SW480 (cell line): Measurements from ENCODE around the gene RPS6KA4.
A peak's percentile ranks its signal among the peaks of the same experiment; 100 is the strongest.

Experiments used
- DNase-seq: peaks from one replicate; pipeline ENCODE4 v3.0.0-alpha.2; 2016; ENCODE audit warnings: low spot score

RPS6KA4 gene

DNA sequence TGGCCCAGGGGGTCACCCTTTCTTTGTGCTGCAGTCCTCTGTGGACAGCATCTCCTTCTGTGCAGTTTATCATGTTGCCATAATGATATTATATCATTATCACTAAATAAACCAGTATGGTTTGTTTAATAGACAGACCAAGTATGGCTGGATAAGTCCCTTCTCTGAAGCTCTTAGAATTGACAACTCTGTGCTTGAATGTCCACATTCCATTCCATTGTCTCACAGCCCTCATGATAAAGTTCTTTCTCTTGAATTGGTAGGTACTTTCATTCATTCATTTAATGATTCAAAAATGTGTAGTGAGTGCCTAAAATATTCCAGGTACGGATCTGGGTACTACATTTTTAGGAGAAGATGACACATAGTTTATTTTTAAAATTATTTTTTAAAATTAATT, 7.8 kb downstream of the RPS6KA4 start:
- no peak for DNase-seq

DNA sequence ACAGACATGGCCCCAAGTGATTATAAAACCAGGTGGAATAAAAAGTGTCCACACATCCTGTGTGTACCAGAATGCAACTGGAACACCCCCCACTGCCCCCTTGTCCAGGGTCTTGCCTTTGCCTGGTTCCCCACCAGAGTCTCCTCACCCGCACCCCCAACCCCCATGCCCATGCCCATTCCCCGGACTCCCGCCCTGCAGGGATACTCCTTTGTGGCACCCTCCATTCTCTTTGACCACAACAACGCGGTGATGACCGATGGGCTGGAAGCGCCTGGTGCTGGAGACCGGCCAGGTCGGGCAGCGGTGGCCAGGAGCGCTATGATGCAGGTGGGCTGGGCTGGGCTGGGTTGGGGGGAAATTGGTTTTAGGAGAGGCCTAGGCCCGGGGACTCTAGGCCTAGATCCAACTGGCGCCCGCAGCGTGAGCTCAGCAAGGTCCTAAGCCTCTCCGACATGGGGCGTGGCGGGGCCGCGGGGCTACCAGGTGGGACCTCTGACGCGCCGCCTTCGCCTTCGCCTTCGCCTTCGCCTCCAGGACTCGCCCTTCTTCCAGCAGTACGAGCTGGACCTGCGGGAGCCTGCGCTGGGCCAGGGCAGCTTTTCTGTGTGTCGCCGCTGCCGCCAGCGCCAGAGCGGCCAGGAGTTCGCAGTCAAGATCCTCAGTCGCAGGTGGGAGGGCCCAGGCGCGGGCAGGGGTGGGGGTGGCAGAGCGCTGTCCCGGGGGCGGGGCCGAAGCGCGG, 9.1 kb downstream of the RPS6KA4 start:
- DNase-seq = no peak

DNA sequence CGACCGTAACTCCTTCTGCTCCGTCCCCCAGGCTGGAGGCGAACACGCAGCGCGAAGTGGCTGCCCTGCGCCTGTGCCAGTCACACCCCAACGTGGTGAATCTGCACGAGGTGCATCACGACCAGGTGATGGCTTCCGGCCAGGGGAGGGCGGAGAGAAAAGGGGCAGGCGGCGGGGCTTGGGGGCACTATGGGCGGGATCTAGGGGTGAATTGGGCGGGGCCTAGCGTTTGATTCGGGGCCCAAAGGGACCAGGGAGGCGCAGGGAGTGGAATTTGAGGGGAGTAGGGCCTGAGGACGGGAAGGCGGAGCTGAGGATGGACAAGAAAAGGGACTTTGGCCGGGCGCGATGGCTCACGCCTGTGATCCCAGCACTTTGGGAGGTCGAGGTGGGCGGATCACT, 9.7 kb downstream of the RPS6KA4 start:
- no peak for DNase-seq

DNA sequence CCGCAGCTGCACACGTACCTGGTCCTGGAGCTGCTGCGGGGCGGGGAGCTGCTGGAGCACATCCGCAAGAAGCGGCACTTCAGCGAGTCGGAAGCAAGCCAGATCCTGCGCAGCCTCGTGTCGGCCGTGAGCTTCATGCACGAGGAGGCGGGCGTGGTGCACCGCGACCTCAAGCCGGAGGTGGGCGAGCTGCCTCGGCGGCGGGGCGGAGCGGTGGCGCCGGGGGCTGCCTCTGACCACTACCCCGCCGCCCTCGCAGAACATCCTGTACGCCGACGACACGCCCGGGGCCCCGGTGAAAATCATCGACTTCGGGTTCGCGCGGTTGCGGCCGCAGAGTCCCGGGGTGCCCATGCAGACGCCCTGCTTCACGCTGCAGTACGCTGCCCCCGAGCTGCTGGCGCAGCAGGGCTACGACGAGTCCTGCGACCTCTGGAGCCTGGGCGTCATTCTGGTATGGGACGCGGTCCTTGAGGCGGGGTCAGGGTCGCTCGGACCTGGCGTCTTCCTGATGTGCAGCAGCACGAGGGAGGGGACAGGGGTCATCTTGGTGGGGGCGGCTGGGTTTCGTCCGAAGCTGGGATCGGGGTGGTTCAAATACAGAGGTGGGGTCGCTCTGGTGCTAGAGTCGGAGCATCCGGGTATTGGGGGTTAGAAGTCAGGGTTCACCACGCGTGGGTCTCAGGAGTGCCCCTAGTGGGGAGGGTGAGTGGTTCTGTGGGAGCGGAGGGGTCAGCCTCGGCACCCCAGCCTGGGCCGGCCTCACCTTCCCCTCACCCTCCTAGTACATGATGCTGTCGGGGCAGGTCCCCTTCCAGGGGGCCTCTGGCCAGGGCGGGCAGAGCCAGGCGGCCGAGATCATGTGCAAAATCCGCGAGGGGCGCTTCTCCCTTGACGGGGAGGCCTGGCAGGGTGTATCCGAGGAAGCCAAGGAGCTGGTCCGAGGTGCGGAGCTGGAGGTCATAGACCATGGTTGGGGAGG, 10.8 kb downstream of the RPS6KA4 start:
- no peak for DNase-seq

DNA sequence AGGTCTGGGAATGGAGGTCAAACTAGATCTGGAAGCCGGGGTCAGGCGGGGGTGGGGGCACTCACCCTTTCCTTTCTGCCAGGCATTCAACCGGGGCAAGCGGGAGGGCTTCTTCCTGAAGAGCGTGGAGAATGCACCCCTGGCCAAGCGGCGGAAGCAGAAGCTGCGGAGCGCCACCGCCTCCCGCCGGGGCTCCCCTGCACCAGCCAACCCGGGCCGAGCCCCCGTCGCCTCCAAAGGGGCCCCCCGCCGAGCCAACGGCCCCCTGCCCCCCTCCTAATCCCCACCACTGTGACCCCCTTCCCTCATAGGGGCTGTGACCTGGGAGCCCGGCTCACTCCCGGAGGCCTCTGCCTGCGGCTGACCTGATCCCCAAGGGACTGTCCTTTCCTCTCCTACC, 12.2 kb downstream of the RPS6KA4 start:
- no peak for DNase-seq

DNA sequence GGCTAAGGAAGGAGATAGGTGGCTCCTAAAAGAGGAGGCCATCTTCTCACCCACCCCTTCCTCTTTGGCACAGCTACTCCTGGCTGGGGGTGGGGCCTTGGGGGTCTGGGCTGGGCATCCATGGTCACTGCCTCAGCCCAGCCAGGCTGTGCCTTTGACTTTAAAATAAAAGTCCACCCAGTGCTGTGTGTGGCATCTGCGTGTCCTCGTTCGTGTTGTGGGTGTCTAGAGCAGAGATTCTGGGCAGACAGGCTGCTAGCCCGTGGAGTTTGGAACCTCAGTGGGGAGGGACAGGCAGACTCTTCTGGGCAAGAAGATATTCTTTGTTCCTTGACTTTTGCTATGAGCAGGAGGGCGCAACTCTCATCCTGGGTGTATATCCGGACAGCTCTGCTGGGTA, 13.1 kb downstream of the RPS6KA4 start:
- peak; percentile 14 for DNase-seq

DNA sequence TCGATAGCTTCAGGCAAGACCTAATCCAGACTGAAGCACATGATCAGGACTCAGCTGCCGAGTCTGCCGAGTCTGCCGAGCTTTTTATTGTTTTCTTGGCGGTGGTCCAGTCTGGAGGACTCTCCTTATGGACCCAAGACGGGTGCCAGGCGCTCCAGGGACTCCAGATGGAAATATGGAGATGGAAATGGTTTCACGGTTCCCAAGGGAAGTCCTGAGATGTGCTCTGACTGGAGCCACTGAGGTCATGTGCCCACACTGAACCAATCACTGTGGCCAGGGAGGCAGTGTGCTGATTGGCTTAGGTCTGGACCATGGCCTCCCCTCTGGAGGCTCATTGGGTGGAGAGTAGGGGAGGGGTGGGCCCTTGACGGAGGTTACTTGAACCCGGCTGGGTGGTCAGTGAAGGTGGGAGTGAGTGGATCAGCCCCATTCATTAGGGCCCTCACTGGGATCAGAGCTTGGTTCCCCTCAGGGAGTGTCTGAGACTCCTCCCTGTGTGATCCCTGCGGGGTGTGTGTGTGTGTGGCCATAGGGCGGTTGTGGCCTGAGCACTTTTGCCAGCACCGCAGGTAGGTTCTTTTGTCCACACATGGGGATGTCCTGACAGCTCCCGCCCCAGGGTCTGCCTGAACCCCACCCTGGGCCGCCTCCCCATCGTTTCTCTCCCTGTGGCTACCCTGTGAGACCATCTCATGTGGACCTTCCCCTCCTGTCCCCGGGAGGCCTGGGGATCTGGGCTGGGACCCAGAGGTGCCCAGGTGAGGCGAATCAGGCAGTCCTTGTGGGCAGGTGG, 14.0 kb downstream of the RPS6KA4 start:
- DNase-seq = peak; percentile 94

DNA sequence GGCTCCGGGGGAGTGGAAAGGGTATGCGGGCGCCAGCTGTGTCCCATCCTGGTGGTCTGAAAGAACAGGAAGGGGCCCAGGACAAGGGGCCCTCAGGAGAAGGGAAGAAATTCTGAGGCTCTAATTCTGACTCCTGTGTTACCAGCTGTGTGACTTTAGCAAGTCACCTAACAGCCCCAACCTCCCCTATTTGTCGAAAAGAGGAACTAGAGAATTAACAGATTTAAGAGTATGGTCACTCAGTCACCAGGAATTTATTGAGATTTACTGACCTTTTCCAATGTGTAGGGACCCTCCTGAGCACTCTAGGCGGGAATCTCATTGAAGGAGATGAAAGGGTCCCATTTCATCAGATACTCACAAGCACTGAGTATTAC, 14.6 kb downstream of the RPS6KA4 start:
- no peak for DNase-seq

DNA sequence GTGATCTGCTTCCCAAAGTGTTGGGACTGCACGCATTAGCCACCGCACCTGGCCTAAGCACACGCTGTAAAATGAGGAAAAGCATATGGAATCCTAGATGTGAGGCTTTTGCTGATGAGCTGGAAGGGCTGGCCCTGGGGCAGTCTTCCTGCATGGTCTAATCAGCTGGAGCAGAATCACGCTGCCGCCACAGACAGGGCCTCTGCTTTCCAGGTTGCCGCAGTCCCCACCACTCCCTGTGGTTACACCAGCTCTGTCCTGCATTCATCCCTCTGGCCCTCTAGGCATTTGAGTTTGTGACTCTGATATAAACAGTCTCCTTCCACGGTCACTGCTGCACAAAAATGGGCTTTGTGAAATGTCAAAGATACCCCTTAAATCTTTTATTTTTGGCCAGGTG, 17.1 kb downstream of the RPS6KA4 start:
- DNase-seq = no peak

DNA sequence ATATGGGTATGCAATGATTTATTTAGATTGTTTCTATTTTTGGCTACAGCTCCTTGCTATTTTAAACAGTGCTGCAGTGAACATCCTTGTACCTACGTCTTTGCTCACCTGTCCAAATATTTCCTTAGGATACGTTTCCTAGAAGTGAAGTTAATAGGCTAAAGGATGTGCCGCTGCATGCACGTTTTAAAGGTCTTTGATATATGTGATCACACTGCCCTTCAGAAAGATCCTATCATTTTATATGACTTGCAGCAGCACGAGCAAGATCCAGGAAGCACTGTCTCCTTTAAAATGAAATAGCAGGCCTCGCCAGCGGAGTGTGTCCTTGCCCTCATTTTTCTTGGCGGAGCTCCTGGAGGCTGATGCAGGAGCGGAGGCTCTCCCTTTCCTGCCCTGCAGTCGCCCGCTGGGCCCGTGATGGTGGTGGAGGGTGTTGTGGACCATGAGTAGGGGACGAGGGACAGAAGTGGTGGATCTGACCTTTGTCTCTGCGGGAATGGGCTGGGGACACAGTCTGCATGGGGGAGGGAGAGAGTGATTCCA, 19.4 kb downstream of the RPS6KA4 start:
- DNase-seq = no peak

DNA sequence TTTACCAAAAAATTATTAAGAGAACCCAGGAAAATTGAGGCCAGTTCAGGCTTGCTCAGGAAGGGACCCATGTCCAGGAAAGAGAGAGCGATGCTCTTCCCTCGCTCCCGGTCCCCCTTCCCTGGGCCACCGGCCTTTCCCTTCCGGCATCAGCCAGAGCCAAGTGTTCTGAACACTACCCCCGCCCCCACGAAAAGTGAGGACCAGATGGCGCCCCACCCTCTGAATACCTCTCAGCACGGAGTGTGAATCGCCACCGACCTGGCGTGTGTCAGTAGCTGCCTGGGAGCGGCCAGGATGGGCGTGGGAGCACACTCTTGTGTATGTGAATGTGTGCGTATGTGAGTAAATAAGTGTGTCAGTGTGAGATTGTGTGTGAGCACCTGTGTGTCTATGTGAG, 20.2 kb downstream of the RPS6KA4 start:
- DNase-seq = no peak

DNA sequence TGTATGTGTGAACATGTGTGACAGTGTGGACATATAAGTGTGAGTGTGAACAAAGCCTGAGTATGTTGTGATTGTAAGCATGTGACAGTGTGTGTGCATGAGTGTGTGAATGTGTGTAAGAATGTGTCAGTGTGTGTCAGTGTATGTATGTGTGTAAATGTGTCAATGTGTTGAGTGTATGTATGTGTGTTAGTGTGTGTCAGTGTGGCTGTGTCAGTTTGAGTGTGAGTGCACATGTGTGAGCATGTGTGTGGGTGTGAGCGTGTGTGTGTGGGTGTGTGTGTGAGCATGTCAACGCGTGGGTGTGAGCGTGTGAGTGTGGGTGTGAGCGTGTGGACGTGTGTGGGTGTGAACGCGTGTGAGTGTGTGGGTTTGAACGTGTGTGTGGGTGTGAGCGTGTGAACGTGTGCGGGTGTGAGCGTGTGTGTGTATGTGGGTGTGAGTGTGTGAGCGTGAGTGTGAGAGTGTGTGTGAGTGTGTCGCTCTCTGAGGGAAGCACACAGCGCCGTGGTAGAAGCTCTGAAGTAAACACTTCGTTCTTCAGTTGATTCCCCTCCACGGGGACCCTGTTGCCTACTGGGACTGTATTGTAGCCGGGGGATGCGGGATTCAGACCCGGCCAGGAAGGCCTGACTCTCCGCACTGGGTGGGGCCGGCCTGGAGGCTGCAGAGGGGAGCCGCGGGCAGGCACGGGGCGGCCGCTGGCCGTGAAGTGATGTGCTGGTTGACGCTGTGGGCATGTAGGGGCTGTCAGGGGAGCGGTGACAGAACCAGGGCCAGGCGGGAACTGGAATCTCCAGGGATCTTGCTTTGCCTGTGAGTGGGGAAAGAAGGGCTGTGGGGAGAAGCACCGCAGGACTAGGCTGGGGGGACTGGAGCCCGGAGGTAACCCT, 21.1 kb downstream of the RPS6KA4 start:
- no peak for DNase-seq

DNA sequence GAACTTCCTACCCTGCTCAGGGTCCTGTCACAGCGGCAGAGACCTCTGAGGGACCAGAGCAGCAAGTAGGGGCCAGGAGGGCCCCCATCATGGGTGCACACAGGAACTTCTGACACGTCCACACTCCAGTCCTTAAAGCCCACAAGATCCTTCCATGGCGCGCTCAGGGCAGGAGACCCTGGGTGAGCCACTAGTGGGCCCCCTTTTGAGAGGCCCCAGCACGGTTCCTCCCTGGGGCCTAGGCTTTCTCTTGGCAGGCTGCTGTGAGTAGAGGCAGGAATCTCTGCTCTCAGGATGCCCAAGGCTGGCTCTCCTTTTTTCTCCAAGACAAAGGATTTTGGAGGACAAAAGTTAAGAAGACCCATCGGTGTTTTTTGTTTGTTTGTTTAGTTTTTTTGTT, 22.4 kb downstream of the RPS6KA4 start:
- no peak for DNase-seq

DNA sequence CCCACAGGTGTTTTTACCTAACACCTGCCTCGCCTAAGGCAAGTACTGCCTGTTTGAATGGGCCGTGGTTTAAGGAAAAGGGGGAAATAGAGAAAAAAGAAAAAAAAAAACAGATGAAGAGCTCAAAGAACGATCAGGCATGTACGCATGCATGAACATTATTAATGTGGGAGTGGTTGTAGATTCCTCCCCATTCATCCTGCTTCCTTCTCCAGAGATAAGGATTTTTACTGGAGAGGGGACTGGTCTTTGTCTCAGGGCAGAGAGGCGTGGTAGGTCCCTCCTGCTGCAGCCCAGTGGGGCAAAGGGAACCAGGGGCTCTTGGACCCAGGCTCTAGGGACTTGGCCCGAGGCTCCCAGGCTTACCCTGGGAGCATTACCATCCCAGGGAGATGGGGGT, 23.1 kb downstream of the RPS6KA4 start:
- DNase-seq = no peak

DNA sequence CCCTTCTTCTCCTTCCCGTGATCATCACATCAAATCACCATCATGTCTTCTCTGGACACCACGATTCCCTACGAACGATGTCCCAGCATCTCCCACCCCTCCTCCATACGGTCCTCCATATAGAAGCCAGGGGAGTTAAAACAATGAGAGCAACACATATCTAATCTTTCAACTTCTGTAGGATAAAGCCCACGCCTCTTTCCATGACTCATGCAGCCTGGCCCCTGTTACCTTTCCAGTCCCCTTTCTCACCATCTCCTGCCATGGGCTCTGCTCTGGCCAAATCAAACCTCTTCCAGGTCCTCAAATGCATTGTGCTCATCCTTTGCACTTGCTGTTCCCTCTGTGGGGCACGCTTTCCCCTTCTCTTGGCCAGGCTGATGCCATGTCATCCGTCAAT, 23.6 kb downstream of the RPS6KA4 start:
- peak; percentile 39 for DNase-seq

DNA sequence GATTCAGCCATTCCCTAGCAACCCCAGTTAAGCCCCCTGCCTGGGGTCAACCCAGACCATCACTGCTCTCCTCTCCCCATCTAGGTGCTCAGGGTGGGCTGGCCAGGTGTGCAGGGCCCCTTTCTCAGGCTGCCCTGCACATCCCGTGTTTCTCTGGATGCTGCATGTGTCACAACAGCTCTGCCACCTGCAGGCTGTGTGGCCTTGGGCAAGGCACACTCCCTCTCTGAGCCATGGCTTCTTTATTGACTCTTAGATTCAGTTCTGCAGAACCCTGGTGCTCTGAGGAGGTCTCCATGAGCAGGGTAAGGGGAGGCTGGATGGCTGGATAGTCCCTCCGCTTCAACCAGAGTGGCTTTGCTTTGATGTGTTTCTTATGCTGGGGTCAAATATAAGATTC, 24.6 kb downstream of the RPS6KA4 start:
- no peak for DNase-seq

DNA sequence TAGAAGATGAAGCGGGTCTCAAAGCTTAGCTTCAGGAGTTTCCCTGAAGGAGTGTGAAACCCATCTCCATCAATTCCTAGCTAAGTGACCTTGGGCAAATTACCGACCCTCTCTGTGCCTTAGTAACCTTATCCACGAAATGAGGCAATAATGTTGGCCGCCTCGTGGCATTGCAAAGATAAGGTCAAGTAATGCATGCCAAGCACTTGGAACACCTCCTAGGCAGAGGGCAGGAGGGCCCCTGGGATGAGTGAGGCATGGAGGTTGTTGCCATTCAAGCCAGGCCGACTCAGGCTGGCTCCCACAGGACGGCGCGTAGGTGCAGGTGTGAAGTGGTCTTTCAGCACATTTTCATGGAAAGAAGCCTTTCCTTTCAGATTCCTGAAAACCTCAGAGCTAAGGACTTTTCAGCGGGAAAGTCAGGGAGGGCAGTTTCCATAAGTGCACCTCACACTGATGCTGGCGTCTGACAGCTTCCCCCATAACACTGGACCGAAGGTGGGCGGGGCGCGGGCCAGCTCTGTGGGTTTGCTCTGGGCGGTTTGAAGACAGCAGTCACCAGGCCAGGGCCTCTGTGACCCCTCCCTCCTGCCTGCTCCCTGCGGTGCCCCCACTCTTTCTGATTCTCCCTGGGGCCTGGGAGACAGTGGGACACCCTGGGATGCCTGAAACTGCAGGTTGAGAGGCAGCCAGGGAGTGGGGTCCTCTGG, 25.2 kb downstream of the RPS6KA4 start:
- no peak for DNase-seq

DNA sequence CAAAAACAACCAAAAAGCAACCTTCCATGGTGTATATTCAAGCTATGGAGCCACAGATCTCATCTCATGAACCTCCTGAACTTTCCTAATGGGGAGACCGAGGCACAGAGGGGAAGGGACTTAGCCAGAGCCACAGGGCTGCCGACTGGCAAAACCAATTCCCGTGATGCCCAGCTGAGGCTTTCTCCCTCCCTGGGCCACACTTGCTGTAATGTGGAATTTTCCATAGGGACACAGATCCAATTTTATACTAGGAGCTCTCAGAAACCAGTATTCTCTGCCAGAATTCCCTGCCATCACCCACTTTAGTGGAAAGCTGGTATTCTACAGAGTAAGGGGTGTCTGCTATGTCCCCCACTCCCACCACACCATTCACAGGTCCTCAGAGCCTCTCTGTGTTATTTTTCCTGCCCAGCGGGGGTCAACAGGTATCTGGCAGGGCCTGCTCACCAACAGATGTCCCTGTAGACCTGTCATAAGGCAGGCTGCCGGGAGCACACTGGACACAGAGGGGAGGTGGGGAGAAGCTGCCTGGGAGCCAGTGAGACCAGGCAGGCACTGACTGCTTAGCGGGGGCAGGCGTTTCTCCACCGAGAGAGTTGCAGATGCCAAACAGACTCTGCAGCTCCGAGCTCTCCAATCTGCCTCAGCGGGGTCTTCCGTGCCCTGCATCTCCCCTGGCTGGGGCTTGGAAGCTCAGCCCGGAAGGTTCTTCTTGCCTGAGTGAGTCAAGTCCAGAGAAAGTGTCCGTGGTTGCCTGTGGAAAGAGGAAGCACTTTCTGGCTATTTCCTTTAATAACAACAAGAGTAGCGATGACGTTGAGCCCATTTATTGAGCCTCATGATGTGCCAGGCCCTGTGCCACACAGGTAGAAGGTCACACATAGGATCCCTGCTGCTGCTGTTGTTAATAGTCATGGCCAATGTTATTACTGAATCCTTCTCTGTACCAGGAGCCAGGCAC, 26.3 kb downstream of the RPS6KA4 start:
- DNase-seq = no peak

DNA sequence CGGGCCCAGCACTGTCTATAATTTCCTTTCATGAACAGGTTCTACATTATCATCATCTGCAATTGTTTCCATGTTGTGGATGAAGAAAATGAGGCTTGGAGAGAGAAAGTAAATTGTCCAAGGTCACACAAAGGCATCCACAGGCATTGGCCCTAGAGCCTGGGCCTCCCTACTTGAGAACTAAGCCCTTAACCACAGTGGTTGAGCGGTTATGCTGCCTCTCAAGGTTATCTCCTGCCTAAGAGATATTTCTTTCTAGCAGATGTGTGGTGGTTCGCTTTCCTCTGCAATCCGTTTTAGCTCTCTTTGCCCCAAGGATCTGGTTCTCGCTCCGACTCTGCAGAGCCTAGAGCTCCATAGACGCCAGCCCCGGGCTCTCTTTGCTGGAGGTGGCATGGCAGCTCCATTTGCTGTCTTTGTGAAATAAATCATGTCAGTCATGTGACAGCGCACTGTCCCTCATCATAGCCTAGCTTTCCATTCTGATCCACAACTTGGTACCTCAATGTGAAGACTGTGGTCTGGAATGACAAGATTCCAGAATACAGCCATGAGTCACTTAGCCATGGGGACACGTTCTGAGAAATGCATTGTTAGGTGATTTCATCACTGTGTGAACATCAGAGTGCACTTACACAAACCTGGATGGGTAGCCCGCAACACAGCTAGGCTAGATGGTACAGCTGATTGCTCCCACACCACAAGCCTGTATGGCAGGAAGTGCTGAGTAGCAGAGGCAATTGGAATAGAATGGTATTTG, 27.2 kb downstream of the RPS6KA4 start:
- DNase-seq = peak; percentile 85
